ENCODE results near the gene ZBTB21. TPM values are rescaled to one million over a fixed set of nuclear protein-coding genes. Genes with fewer than 3 reads are reported as not detected.
"Not testable (repeated sequence)": the region's sequence is repeated elsewhere in the genome, so short reads cannot be mapped to it uniquely, and the experiment has no call there.

ZBTB21 gene
- total and polyA plus RNA-seq, 5 experiments from 2014 or later = 4.2 to 33.3 (median 6.3) TPM

GRCh38 chr21:41951876-41952567, 58.1 kb downstream of the ZBTB21 start:
- DNase-seq = no peak
- ATAC-seq = no peak
- peak overlapping the region; percentile 27 to 78 (median 68) for H3K4me3 Mint-ChIP-seq
- peaks cover 6 to 23% (median 11%) of the 10 kb centered on the region in 5 donors for H3K27me3 Mint-ChIP-seq
- H3K36me3 Mint-ChIP-seq = no peaks in the 10 kb centered on the region
- peak overlapping the region in 3 of 10 donors; percentile 17 to 70 (median 30) for H3K27ac Mint-ChIP-seq
- POLR2A ChIA-PET = no interaction called here
- H3K9me3 Mint-ChIP-seq = no peaks in the 10 kb centered on the region
- H3K4me1 Mint-ChIP-seq = peaks cover 12 to 19% (median 16%) of the 10 kb centered on the region in 4 donors

- H3K4me3 Mint-ChIP-seq = peak overlapping the region in 1 of 10 donors; percentile 69
- no peak for ATAC-seq
- DNase-seq = no peak
- no peaks in the 10 kb centered on the region for H3K9me3 Mint-ChIP-seq
- H3K27ac Mint-ChIP-seq = no peak overlapping the region
- no peaks in the 10 kb centered on the region for H3K36me3 Mint-ChIP-seq
- H3K27me3 Mint-ChIP-seq = peaks cover 5 to 21% (median 11%) of the 10 kb centered on the region in 5 donors
- H3K4me1 Mint-ChIP-seq = peaks cover 12 to 19% (median 14%) of the 10 kb centered on the region in 4 donors
- POLR2A ChIA-PET = no interaction called here
Measured at GRCh38 chr21:41950941-41951351, 59.2 kb downstream of the ZBTB21 start.

- H3K4me3 Mint-ChIP-seq, H3K36me3 Mint-ChIP-seq, H3K27me3 Mint-ChIP-seq: not testable (repeated sequence)
Measured at GRCh38 chr21:41949631-41950030, 60.5 kb downstream of the ZBTB21 start.

DNA sequence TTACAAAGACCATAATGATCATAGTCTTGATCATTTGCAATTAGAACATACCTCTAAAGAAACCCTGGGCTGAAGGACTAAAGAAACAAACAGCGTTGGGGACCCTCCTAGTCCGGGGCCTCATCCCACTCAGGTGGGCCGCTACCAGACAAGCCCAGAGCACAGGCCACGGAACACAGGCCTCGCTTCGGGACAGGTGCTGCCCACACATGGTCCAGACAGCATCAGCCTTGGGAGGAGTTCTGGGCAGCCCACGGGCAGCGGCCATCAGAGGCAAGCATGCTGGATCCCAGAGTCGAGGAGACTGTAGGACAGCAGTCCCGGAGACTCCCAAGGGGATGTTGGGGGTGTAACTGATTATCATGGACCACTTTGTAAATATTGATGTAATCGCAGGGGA, 61.3 kb downstream of the ZBTB21 start:
- no peak for ATAC-seq
- H3K27me3 Mint-ChIP-seq = peaks cover 0 to 4% (median 0%) of the 10 kb centered on the region in 5 donors
- H3K9me3 Mint-ChIP-seq = no peaks in the 10 kb centered on the region
- H3K36me3 Mint-ChIP-seq = no peaks in the 10 kb centered on the region
- H3K27ac Mint-ChIP-seq = no peak overlapping the region
- no peak overlapping the region for H3K4me3 Mint-ChIP-seq
- DNase-seq = no peak
- POLR2A ChIA-PET = interaction anchor here (1.1 kb wide), 1 partner anchor 53 kb away, joined by 3 read pairs; no protein-coding TSS in a partner anchor
- peaks cover 0 to 9% (median 4%) of the 10 kb centered on the region in 4 donors for H3K4me1 Mint-ChIP-seq

More at GRCh38 chr21:41949631-41950030, 60.5 kb downstream of the ZBTB21 start:
- DNase-seq, H3K27ac Mint-ChIP-seq, POLR2A ChIA-PET, H3K9me3 Mint-ChIP-seq, ATAC-seq: not testable (repeated sequence)
- peaks cover 6 to 15% (median 9%) of the 10 kb centered on the region in 4 donors for H3K4me1 Mint-ChIP-seq

GRCh38 chr21:41948078-41948895, 61.9 kb downstream of the ZBTB21 start:
- peak overlapping the region in 2 of 10 donors; percentile 25 to 29 for H3K27ac Mint-ChIP-seq
- no peaks in the 10 kb centered on the region for H3K9me3 Mint-ChIP-seq
- DNase-seq (no peak), ATAC-seq (no peak)
- H3K27me3 Mint-ChIP-seq = peaks cover 0 to 4% (median 0%) of the 10 kb centered on the region in 5 donors
- POLR2A ChIA-PET = interaction anchor here (1.1 to 1.4 kb wide), 2 partner anchors 9 to 52 kb away, joined by 3 read pairs; no protein-coding TSS in a partner anchor
- no peak overlapping the region for H3K4me3 Mint-ChIP-seq
- peaks cover 0 to 9% (median 4%) of the 10 kb centered on the region in 4 donors for H3K4me1 Mint-ChIP-seq
- no peaks in the 10 kb centered on the region for H3K36me3 Mint-ChIP-seq

DNA sequence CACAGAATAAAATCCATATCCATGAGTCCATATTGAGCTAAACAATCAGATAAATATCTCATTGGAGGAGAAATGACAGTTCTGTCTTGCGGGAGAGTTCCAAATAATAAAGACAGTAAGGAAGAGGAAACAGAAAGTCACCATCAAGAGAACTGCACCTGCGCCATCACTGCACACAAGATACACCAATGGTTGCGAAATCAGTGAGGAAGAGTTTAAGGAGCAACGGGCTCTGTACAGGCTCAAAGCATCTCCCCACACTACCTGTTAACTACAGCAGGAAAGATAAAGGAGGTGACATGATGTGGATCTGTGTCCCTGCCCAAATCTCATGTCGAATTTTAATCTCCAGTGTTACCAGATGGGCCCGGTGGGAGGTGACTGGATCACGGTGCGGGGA, 64.2 kb downstream of the ZBTB21 start:
- Mint-ChIP-seq H3K9me3 (no peaks in the 10 kb centered on the region), H3K4me3 (no peak overlapping the region), H3K27ac (no peak overlapping the region), H3K27me3 (no peaks in the 10 kb centered on the region), H3K36me3 (no peaks in the 10 kb centered on the region), H3K4me1 (peaks cover 0 to 5% (median 0%) of the 10 kb centered on the region in 4 donors)
- ATAC-seq = no peak
- POLR2A ChIA-PET = interaction anchor here (0.5 kb wide), 1 partner anchor 24 kb away, joined by 3 read pairs; no protein-coding TSS in a partner anchor
- no peak for DNase-seq

DNA sequence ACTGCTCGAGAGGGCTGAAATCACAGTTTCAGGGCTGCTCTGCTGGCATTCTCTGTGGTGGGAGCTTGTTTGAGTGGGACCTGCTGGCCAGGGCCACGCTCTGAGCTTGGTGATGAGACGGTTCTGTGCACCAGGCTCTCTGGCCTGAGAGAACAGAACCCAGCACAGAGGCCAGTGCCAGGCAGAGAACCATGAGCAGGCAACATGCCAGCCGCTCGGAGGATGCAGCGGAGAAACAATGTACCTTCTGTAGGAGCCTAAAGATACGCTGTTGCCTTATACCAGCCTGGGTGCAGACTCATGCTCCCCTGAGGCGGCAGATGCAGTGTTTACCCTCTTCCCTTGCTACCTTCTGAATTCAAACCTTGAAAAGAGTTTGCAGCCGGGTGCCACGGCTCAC, 66.3 kb downstream of the ZBTB21 start:
- H3K27ac Mint-ChIP-seq = no peak overlapping the region
- H3K27me3 Mint-ChIP-seq = no peaks in the 10 kb centered on the region
- POLR2A ChIA-PET = no interaction called here
- ATAC-seq (no peak), DNase-seq (no peak)
- no peaks in the 10 kb centered on the region for H3K9me3 Mint-ChIP-seq
- H3K4me1 Mint-ChIP-seq = peaks cover 0 to 5% (median 0%) of the 10 kb centered on the region in 4 donors
- H3K36me3 Mint-ChIP-seq = no peaks in the 10 kb centered on the region
- H3K4me3 Mint-ChIP-seq = no peak overlapping the region

DNA sequence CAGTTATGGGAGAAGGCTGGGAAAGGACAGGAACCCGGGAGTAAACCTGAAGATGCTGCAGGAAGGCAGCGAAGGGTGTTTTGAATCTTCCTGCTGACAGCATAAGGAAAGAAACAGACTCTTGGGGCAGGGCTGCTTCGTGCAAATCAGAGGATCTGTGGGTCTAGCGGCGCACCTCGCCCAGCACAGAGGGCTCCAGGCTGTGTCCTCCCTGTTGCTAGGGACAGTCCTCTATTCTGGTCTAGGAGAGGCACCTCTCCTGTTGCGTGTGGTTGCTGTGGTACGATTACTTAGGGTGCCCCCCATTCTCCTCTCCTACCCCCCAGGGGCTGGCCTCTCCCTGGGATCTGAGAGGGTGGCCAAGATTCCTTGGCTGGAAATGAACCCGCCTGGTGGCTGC, 67.7 kb downstream of the ZBTB21 start:
- POLR2A ChIA-PET = no interaction called here
- Mint-ChIP-seq H3K9me3 (no peaks in the 10 kb centered on the region), H3K4me3 (no peak overlapping the region), H3K27ac (peak overlapping the region in 2 of 10 donors; percentile 11 to 57), H3K36me3 (no peaks in the 10 kb centered on the region), H3K4me1 (peaks cover 0 to 2% (median 0%) of the 10 kb centered on the region in 4 donors), H3K27me3 (no peaks in the 10 kb centered on the region)
- no peak for ATAC-seq
- no peak for DNase-seq

DNA sequence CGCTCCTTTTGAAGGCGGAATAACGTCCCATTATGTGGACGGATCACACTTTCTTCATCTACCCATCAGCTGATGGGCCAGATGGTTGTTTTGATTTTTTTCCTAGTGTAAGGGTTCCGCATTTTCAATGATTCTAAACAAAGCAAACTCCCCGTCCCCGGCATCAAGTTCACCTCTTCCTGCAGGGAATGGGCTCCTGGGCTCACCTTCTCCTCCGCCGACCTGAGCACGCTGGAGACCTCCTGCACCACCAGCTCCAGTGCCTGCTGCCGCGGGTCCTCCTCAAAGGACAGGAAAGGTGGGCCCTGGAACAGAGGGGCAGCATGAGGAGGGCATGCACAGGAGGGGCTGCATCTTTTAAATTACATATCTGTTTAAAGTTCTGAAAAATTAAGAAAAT, 68.2 kb downstream of the ZBTB21 start:
- POLR2A ChIA-PET = no interaction called here
- H3K4me1 Mint-ChIP-seq = peaks cover 0 to 2% (median 0%) of the 10 kb centered on the region in 4 donors
- DNase-seq = no peak
- H3K4me3 Mint-ChIP-seq = no peak overlapping the region
- no peak overlapping the region for H3K27ac Mint-ChIP-seq
- no peaks in the 10 kb centered on the region for H3K27me3 Mint-ChIP-seq
- H3K9me3 Mint-ChIP-seq = no peaks in the 10 kb centered on the region
- H3K36me3 Mint-ChIP-seq = no peaks in the 10 kb centered on the region
- ATAC-seq = no peak

DNA sequence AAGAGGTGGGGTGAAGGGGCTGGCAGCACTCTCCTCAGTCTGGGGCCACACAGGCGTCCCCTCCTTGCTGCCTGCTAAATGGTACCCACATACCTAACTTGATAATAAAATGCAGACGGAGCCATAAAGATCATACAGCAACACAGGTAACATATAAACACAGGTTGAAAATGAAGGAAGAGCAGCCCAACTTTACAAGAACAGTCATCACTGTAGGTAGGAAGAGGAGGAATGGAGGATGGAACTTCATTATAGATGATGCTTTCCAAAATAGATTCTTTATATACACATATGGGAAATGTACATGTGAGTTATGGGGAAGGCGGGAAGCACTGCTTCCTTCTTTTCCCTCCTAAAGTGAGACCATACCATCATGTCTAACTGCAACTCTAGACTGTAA, 69.7 kb downstream of the ZBTB21 start:
- Mint-ChIP-seq H3K4me1 (peaks cover 0 to 2% (median 0%) of the 10 kb centered on the region in 4 donors), H3K9me3 (no peaks in the 10 kb centered on the region), H3K27me3 (no peaks in the 10 kb centered on the region), H3K4me3 (no peak overlapping the region), H3K36me3 (no peaks in the 10 kb centered on the region), H3K27ac (peak overlapping the region in 1 of 10 donors; percentile 11)
- POLR2A ChIA-PET = no interaction called here
- DNase-seq (no peak), ATAC-seq (no peak)

DNA sequence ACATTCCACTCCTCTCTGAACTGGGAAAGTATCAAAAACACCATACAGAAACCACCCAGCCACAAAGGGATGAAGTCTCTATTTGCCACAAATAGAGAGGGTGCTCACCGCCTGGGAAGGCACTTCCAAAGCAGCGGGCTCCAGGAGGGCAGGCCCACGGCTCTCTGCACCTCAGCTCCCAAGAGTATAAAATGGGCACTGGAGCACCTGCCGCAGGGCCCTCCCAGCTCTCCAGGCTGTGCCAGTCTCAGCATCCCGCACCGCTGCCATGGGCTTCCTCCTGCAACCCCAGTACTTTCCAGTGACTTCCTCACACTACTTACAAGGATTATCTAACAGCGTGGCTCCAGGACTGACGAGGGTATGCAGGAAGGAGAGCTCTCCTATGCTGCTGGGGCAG, 70.8 kb downstream of the ZBTB21 start:
- Mint-ChIP-seq H3K9me3 (no peaks in the 10 kb centered on the region), H3K27me3 (peaks cover 0 to under 1% (median 0%) of the 10 kb centered on the region in 5 donors), H3K27ac (peak overlapping the region in 1 of 10 donors; percentile 40), H3K4me3 (no peak overlapping the region), H3K36me3 (no peaks in the 10 kb centered on the region), H3K4me1 (no peaks in the 10 kb centered on the region)
- POLR2A ChIA-PET = no interaction called here
- ATAC-seq (no peak), DNase-seq (no peak)
